Liver (tissue), 9 donors: Measurements from ENCODE around the gene ATP10A. TPM values are rescaled to one million over a fixed set of nuclear protein-coding genes. Genes with fewer than 3 reads are reported as not detected.

Experiments used
- DNase-seq: peaks from one replicate; pipeline ENCODE4 v3.0.0-alpha.2; 2017; ENCODE audit warnings: low spot score
- H3K27ac ChIP-seq, 2 donors: one replicate each; pipeline ENCODE4 v1.7.0; 2013; ENCODE audit warnings: inconsistent platforms in 2 of 2, low read length in 2 of 2, control low read depth in 1 of 2, low read depth in 1 of 2, mild to moderate bottlenecking in 1 of 2
- H3K27me3 ChIP-seq, 4 donors: one replicate each; pipeline versions ENCODE4 v1.6.1 to v1.7.0; 2013; ENCODE audit warnings: low read length in 3 of 4, inconsistent platforms in 1 of 4, mild to moderate bottlenecking in 1 of 4, moderate library complexity in 1 of 4; ENCODE audit not compliant: control insufficient read depth in 4 of 4, insufficient read depth in 4 of 4
- H3K36me3 ChIP-seq, 4 donors: one replicate each; pipeline versions ENCODE4 v1.6.1 to v1.7.0; 2013; ENCODE audit warnings: low read length in 3 of 4, mild to moderate bottlenecking in 3 of 4, low read depth in 1 of 4, moderate library complexity in 1 of 4; ENCODE audit not compliant: control insufficient read depth in 4 of 4, insufficient read depth in 3 of 4
- H3K4me1 ChIP-seq, 4 donors: one replicate each; pipeline versions ENCODE4 v1.6.1 to v1.7.0; 2013; ENCODE audit warnings: low read length in 3 of 4, mild to moderate bottlenecking in 3 of 4, moderate library complexity in 1 of 4; ENCODE audit not compliant: control insufficient read depth in 4 of 4, insufficient read depth in 4 of 4
- H3K4me3 ChIP-seq, 3 donors: one replicate each; pipeline versions ENCODE4 v1.6.1 to v1.7.0; 2013; ENCODE audit warnings: low read length in 3 of 3, control low read depth in 1 of 3, low read depth in 1 of 3, mild to moderate bottlenecking in 1 of 3
- H3K9ac ChIP-seq, 2 donors: one replicate each; pipeline ENCODE4 v1.7.0; 2013; ENCODE audit warnings: low read length in 2 of 2, mild to moderate bottlenecking in 2 of 2, moderate library complexity in 2 of 2, control low read depth in 1 of 2, low read depth in 1 of 2
- H3K9me3 ChIP-seq, 4 donors: one replicate each; pipeline versions ENCODE4 v1.6.1 to v1.7.0; 2013; ENCODE audit warnings: low read length in 3 of 4; ENCODE audit not compliant: control insufficient read depth in 4 of 4
- CTCF ChIP-seq: fragments of 150-350 bp; IDR thresholded peaks from 2 replicates; pipeline ENCODE4 v1.5.1; 2017; ENCODE audit warnings: improper control_type of control experiment, low read depth, low read length; ENCODE audit not compliant: missing input control
- FOXA1 ChIP-seq: IDR thresholded peaks from 2 replicates; pipeline ENCODE4 v1.6.1; 2016; ENCODE audit warnings: antibody characterized with exemption
- GABPA ChIP-seq, 2 donors: IDR thresholded peaks in 1 of 2; conservative IDR thresholded peaks in 1 of 2; 2 replicates each; pipeline ENCODE4 v1.6.1; 2016; ENCODE audit warnings: antibody characterized with exemption in 2 of 2, mild to moderate bottlenecking in 1 of 2, moderate library complexity in 1 of 2
- HNF4G ChIP-seq: IDR thresholded peaks from 2 replicates; pipeline ENCODE4 v1.6.1; 2016; ENCODE audit warnings: antibody characterized with exemption
- MAX ChIP-seq: IDR thresholded peaks from 2 replicates; pipeline ENCODE4 v1.6.1; 2016; ENCODE audit warnings: antibody characterized with exemption
- NR2F2 ChIP-seq: IDR thresholded peaks from 2 replicates; pipeline ENCODE4 v1.6.1; 2016; ENCODE audit warnings: antibody characterized with exemption
- RAD21 ChIP-seq, 2 donors: IDR thresholded peaks; 2 replicates each; pipeline ENCODE4 v1.6.1; 2016; ENCODE audit warnings: antibody characterized with exemption in 2 of 2, mild to moderate bottlenecking in 2 of 2
- REST ChIP-seq: IDR thresholded peaks from 2 replicates; pipeline ENCODE4 v1.6.1; 2016; ENCODE audit warnings: antibody characterized with exemption, mild to moderate bottlenecking
- RXRA ChIP-seq, 2 donors: IDR thresholded peaks; 2 replicates each; pipeline ENCODE4 v1.6.1; 2017 to 2018; ENCODE audit warnings: antibody characterized with exemption in 2 of 2, mild to moderate bottlenecking in 1 of 2
- TAF1 ChIP-seq: conservative IDR thresholded peaks from 2 replicates; pipeline ENCODE4 v1.6.1; 2016; ENCODE audit warnings: antibody characterized with exemption, mild to moderate bottlenecking
- YY1 ChIP-seq: IDR thresholded peaks from 2 replicates; pipeline ENCODE4 v1.6.1; 2016; ENCODE audit warnings: antibody characterized with exemption, mild to moderate bottlenecking
- WGBS: extraction: QIAGEN DNeasy Blood & Tissue Kit; methylation state at CpG from one replicate; pipeline ENCODE4 v1.1.7; 2013; 5-methylcytosine and 5-hydroxymethylcytosine counted together
- polyA plus RNA-seq, 2 donors: library from polyadenylated mRNA; stranded (reverse) in 1 of 2; unstranded in 1 of 2; fragments of 200-250 nt in 1 of 2; fragments of >200 nt in 1 of 2; fragmentation: Nextera tagmentation in 1 of 2; extraction: Ambion mirVana in 1 of 2; gene quantifications; one replicate each; pipeline versions ENCODE4 v1.2.1 to v1.2.3, GENCODE V29; 2013 to 2015
- total RNA-seq, 2 donors: library from RNA; depleted of rRNA; stranded (reverse); fragments of >200 nt; gene quantifications; one replicate each; pipeline ENCODE4 v1.2.3, GENCODE V29; 2014
- donor health status: healthy.
- donor health status: healthy.
- donor health status: healthy.
- donor health status: healthy.
- donor health status: healthy.

Gene ATP10A
- total and polyA plus RNA-seq, 4 donors, result 0.22 to 1.8 (median 0.39) TPM

GRCh38 chr15:25718597-25718996, 144.5 kb downstream of the ATP10A start:
- no peak for DNase-seq
- WGBS, result 90% methylated on average over 8 of the region's 8 CpGs
- no peak overlapping the region for H3K9ac ChIP-seq
- no peaks in the 10 kb centered on the region for H3K4me1 ChIP-seq
- H3K4me3 ChIP-seq, result no peak overlapping the region
- H3K36me3 ChIP-seq, result no peaks in the 10 kb centered on the region
- H3K27ac ChIP-seq, result no peak overlapping the region
- no peak for TF ChIP-seq NR2F2
- no peak for TF ChIP-seq RAD21 (IDR thresholded peaks at IDR 0.05)
- no peak for TF ChIP-seq YY1
- H3K27me3 ChIP-seq, result no peaks in the 10 kb centered on the region
- H3K9me3 ChIP-seq, result no peaks in the 10 kb centered on the region

- Histone ChIP-seq H3K36me3 (no peaks in the 10 kb centered on the region), H3K4me3 (no peak overlapping the region), H3K9ac (no peak overlapping the region), H3K27me3 (no peaks in the 10 kb centered on the region), H3K4me1 (no peaks in the 10 kb centered on the region), H3K9me3 (no peaks in the 10 kb centered on the region), H3K27ac (no peak overlapping the region)
- no peak for TF ChIP-seq REST
- TF ChIP-seq RXRA (IDR thresholded peaks at IDR 0.05), result no peak
- TF ChIP-seq CTCF, result no peak
- no peak for TF ChIP-seq GABPA (IDR thresholded peaks at IDR 0.05 in 1 of 2, conservative IDR thresholded peaks at IDR 0.05 in 1 of 2)
- DNase-seq, result no peak
- 91% methylated on average over 20 of the region's 20 CpGs for WGBS
Measured at GRCh38 chr15:25718169-25718536, 145.0 kb downstream of the ATP10A start.

- Histone ChIP-seq H3K9me3 (no peaks in the 10 kb centered on the region), H3K4me3 (no peak overlapping the region), H3K9ac (no peak overlapping the region), H3K36me3 (no peaks in the 10 kb centered on the region), H3K27me3 (no peaks in the 10 kb centered on the region), H3K4me1 (no peaks in the 10 kb centered on the region), H3K27ac (no peak overlapping the region)
- WGBS, result 75% methylated on average over 14 of the region's 14 CpGs
- no peak for TF ChIP-seq MAX
- TF ChIP-seq YY1, result no peak
- TF ChIP-seq HNF4G, result no peak
- TF ChIP-seq TAF1, result no peak
- no peak for TF ChIP-seq FOXA1
- DNase-seq, result no peak
Measured at GRCh38 chr15:25717457-25718168, 145.5 kb downstream of the ATP10A start.
